Measurements from ENCODE around the gene DCAF17.

DNA sequence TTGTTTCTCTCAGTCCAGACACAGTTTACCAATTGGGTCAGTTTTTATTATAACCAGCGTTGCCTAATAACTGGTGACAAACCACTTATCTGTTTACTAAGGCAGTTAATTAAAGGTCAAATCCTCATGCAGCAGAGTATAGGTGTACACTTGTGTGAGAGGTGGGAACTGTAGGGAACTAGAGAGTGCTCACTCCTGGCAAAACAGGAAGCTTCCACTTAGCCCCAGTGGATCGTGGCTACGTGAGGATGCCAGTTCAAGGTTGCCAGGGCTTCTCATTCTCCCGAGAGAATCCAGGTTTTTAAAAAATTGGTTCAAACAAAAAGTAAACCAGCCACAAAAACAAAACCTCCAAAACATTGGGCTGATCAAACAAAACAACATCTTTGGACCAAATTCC, 96.4 kb downstream of the DCAF17 start:
- TF ChIP-seq, protein P1, sequence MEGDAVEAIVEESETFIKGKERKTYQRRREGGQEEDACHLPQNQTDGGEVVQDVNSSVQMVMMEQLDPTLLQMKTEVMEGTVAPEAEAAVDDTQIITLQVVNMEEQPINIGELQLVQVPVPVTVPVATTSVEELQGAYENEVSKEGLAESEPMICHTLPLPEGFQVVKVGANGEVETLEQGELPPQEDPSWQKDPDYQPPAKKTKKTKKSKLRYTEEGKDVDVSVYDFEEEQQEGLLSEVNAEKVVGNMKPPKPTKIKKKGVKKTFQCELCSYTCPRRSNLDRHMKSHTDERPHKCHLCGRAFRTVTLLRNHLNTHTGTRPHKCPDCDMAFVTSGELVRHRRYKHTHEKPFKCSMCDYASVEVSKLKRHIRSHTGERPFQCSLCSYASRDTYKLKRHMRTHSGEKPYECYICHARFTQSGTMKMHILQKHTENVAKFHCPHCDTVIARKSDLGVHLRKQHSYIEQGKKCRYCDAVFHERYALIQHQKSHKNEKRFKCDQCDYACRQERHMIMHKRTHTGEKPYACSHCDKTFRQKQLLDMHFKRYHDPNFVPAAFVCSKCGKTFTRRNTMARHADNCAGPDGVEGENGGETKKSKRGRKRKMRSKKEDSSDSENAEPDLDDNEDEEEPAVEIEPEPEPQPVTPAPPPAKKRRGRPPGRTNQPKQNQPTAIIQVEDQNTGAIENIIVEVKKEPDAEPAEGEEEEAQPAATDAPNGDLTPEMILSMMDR (IDR thresholded peaks at IDR 0.05 in 8 of 11, conservative IDR thresholded peaks at IDR 0.05 in 3 of 11) = no peak
- TF ChIP-seq POLR2A (IDR thresholded peaks at IDR 0.05) = no peak
- no peak for TF ChIP-seq POLR2AphosphoS5 (IDR thresholded peaks at IDR 0.05)

Measured in spleen (tissue), 7 donors.